Duodenal mucosa (tissue), 2 donors: ENCODE measurements around the gene TWSG1.
"Not testable (repeated sequence)": the region's sequence is repeated elsewhere in the genome, so short reads cannot be mapped to it uniquely, and the experiment has no call there.

Source experiments
- H3K27ac ChIP-seq: one replicate; pipeline ENCODE4 v1.7.0; 2013; ENCODE audit warnings: low read depth, low read length
- H3K27me3 ChIP-seq, 2 donors: one replicate each; pipeline ENCODE4 v1.7.0; 2013; ENCODE audit warnings: low read length in 2 of 2, control low read depth in 1 of 2; ENCODE audit not compliant: insufficient read depth in 2 of 2, control insufficient read depth in 1 of 2
- H3K36me3 ChIP-seq, 2 donors: one replicate each; pipeline ENCODE4 v1.7.0; 2013; ENCODE audit warnings: low read length in 2 of 2, control low read depth in 1 of 2; ENCODE audit not compliant: insufficient read depth in 2 of 2, control insufficient read depth in 1 of 2
- H3K4me1 ChIP-seq, 2 donors: one replicate each; pipeline ENCODE4 v1.7.0; 2013; ENCODE audit warnings: low read length in 2 of 2, control low read depth in 1 of 2; ENCODE audit not compliant: insufficient read depth in 2 of 2, control insufficient read depth in 1 of 2
- H3K4me3 ChIP-seq, 2 donors: one replicate each; pipeline ENCODE4 v1.7.0; 2013; ENCODE audit warnings: low read length in 2 of 2, low read depth in 1 of 2
- H3K9ac ChIP-seq, 2 donors: one replicate each; pipeline ENCODE4 v1.7.0; 2013; ENCODE audit warnings: low read length in 2 of 2, low read depth in 1 of 2
- H3K9me3 ChIP-seq, 2 donors: one replicate each; pipeline ENCODE4 v1.7.0; 2013; ENCODE audit warnings: low read length in 2 of 2, control low read depth in 1 of 2; ENCODE audit not compliant: control insufficient read depth in 1 of 2

The TWSG1 gene

GRCh38 chr18:9421096-9421900, 86.7 kb downstream of the TWSG1 start:
- Histone ChIP-seq H3K4me3 (no peak overlapping the region), H3K4me1 (no peaks in the 10 kb centered on the region), H3K9ac (no peak overlapping the region), H3K27me3 (no peaks in the 10 kb centered on the region), H3K27ac (no peak overlapping the region), H3K36me3 (no peaks in the 10 kb centered on the region), H3K9me3 (peaks cover 4 to 9% of the 10 kb centered on the region in 2 donors)

DNA sequence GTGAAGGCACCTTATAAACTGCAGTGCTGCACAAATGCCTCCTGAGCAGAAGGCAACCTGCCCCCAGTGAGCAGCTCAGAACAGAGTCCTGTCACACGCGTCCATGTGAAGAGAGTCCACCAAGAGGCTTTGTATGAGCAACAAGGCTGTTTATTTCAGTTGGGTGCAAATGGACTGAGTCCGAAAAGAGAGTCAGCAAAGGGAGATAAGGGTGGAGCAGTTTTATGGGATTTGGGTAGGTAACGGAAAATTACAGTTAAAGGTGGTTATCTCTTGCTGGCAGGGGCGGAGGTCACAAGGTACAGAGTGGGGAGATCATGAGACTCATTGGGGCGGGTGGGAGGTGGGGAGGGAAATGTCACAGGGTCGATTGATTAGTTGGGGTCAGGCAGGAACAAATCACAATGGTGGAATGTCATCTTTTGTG, 87.3 kb downstream of the TWSG1 start:
- Histone ChIP-seq H3K9me3 (peaks cover 4 to 9% of the 10 kb centered on the region in 2 donors), H3K36me3 (no peaks in the 10 kb centered on the region), H3K4me3 (no peak overlapping the region), H3K27me3 (no peaks in the 10 kb centered on the region), H3K27ac (no peak overlapping the region), H3K9ac (no peak overlapping the region), H3K4me1 (no peaks in the 10 kb centered on the region)

DNA sequence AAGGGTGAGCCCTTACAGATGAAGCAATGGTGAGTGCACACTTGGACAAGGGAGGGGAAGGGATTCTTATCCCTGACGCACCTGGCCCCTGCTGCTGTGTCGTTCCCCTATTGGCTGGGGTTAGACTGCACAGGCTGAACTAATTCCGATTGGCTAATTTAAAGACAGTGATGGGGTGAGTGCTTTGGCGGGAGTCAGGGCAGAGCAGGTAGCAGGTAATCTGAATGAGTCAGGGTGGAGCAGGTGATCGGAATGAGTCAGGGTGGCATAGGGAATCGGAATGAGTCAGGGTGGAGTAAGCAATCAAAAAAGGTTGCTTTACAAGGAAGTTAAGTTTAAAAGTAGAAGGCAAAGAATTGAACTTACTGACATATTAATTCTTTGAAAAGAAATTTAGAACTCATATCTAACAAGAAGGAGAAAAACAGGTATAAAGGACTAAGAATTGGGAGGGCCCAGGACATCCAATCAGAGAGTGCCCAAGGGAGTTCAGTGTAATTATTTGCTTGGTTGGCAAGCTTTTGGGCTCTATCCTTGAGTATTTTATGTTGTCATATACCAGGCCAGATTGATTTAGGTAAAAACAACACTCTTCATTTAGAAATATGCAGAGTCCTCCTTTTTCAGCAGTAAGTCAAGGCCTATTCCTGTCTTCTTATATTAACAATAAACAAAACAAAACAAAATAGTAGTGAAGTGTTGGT, 88.4 kb downstream of the TWSG1 start:
- Histone ChIP-seq H3K9ac (no peak overlapping the region), H3K4me3 (no peak overlapping the region), H3K27me3 (no peaks in the 10 kb centered on the region), H3K36me3 (no peaks in the 10 kb centered on the region), H3K4me1 (no peaks in the 10 kb centered on the region), H3K27ac (no peak overlapping the region), H3K9me3 (peaks cover 4 to 9% of the 10 kb centered on the region in 2 donors)

GRCh38 chr18:9423648-9424047, 89.1 kb downstream of the TWSG1 start:
- not testable (repeated sequence) for H3K27me3 ChIP-seq, H3K9me3 ChIP-seq, H3K4me1 ChIP-seq, H3K4me3 ChIP-seq, H3K9ac ChIP-seq, H3K36me3 ChIP-seq, H3K27ac ChIP-seq

- not testable (repeated sequence) for H3K9ac ChIP-seq, H3K27ac ChIP-seq, H3K36me3 ChIP-seq, H3K9me3 ChIP-seq, H3K4me3 ChIP-seq, H3K4me1 ChIP-seq, H3K27me3 ChIP-seq
These were observed 89.7 kb downstream of the TWSG1 start for GRCh38 chr18:9424235-9424634.

GRCh38 chr18:9426753-9427152, 92.2 kb downstream of the TWSG1 start:
- Histone ChIP-seq H3K27me3 (no peaks in the 10 kb centered on the region), H3K27ac (no peak overlapping the region), H3K4me3 (no peak overlapping the region), H3K9ac (no peak overlapping the region), H3K9me3 (peaks cover 4 to 9% of the 10 kb centered on the region in 2 donors), H3K4me1 (no peaks in the 10 kb centered on the region), H3K36me3 (no peaks in the 10 kb centered on the region)

DNA sequence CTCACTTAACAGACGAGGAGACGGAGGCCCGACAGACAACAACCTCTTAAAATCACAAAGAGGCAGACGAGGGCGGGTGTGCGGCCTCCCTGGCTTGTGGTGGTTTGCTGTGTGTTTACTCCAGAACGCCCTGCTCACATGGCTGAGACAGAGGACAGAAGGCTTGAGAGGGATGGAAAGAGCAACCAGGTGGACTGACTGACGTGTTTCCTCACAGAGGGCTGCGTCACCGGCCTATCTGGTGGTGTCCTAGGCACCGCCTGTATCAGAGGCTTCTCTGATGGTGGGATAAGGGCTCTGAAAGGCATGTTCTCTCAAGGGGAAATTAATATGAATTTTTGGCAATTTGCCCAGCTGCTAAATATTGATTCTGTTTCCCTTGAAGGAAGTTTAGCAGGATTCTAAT, 93.7 kb downstream of the TWSG1 start:
- Histone ChIP-seq H3K27me3 (no peaks in the 10 kb centered on the region), H3K27ac (no peak overlapping the region), H3K9ac (no peak overlapping the region), H3K36me3 (no peaks in the 10 kb centered on the region), H3K4me1 (no peaks in the 10 kb centered on the region), H3K4me3 (no peak overlapping the region), H3K9me3 (peaks cover 4 to 9% of the 10 kb centered on the region in 2 donors)

GRCh38 chr18:9428862-9429661, 94.5 kb downstream of the TWSG1 start:
- no peak overlapping the region for H3K9ac ChIP-seq
- H3K4me1 ChIP-seq, result no peaks in the 10 kb centered on the region
- peaks cover 4 to 8% of the 10 kb centered on the region in 2 donors for H3K9me3 ChIP-seq
- H3K36me3 ChIP-seq, result no peaks in the 10 kb centered on the region
- H3K27me3 ChIP-seq, result no peaks in the 10 kb centered on the region
- no peak overlapping the region for H3K27ac ChIP-seq
- H3K4me3 ChIP-seq, result no peak overlapping the region

- H3K4me3 ChIP-seq, result no peak overlapping the region
These were observed 95.1 kb downstream of the TWSG1 start for GRCh38 chr18:9429662-9429993.

GRCh38 chr18:9430315-9430714, 95.7 kb downstream of the TWSG1 start:
- not testable (repeated sequence) for H3K27me3 ChIP-seq, H3K27ac ChIP-seq, H3K4me1 ChIP-seq, H3K9me3 ChIP-seq, H3K9ac ChIP-seq, H3K4me3 ChIP-seq, H3K36me3 ChIP-seq

More at GRCh38 chr18:9429662-9429993, 95.1 kb downstream of the TWSG1 start:
- Histone ChIP-seq H3K4me1 (no peaks in the 10 kb centered on the region), H3K36me3 (no peaks in the 10 kb centered on the region), H3K27ac (no peak overlapping the region), H3K9me3 (peaks cover 4 to 5% of the 10 kb centered on the region in 2 donors), H3K27me3 (no peaks in the 10 kb centered on the region), H3K9ac (no peak overlapping the region)
